ENCODE data around the gene CFAP74.

CFAP74 gene

DNA sequence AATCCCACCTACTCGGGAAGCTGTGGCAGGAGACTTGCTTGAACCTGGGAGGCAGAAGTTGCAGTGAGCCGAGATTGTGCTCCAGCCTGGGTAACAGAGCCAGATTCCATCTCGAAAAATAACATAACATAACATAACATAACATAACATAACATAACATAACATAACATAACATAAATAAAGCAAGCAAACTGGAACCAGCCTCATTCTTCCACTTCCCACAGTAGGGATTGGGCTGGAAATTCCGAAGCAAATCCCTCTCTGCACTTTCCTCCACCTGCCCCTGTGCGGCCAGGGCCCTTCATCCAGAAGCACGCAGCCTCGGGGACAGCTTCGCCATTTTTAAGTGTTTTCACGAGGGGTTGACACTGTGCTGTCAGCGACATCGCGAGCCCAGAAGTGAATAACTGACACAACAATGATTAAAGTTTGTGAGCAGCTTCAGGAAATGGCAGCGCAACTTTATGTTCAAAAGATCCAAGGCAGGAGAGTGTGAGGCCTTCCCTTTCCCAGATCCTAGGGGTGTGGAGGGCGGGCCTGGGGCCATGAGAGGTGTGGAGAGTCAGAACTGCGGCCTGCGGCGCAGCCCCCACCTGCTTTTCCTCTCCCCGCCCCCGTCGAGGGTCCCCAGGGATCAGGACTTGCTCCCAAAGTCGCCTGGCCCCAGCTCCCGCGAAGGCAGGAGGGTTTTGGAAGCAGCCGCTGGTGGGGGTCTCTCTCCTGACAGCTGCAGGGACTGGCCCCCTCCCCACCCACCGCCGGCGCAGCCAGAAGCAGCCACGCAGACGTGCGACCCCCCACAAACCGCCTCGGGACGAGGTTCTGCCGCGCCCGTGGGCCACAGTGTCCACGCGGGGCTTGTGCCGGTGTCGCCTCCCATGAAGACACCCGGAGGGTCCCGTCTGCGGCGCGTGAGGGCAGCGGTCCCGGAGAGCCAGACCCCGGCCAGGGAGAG, 14.9 kb upstream of the CFAP74 start:
- DNase-seq (ENCODE audit: low spot score): no peak

DNA sequence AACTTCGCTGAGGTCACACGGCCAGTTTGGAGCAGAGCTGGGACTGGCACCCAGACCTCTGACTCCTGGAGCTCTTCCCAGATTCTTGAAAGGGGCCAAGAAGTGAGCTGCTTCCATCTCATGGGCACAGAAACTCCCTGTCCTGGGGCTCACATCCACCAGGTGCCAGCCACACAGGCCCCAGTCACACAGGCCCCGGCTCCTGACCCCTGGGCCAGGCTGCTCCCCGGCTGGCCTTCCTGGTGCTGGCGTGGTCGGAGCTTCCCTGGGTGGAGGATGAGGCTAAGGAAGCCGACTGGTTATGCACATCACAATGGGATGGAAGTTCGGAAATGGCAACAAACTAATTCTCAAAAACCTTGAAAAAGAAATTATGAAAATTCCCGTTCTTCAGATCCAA, 12.5 kb upstream of the CFAP74 start:
- DNase-seq (ENCODE audit: low spot score): no peak

- DNase-seq (ENCODE audit: low spot score): no peak
Measured at GRCh38 chr1:2014741-2015735, 11.5 kb upstream of the CFAP74 start.

DNA sequence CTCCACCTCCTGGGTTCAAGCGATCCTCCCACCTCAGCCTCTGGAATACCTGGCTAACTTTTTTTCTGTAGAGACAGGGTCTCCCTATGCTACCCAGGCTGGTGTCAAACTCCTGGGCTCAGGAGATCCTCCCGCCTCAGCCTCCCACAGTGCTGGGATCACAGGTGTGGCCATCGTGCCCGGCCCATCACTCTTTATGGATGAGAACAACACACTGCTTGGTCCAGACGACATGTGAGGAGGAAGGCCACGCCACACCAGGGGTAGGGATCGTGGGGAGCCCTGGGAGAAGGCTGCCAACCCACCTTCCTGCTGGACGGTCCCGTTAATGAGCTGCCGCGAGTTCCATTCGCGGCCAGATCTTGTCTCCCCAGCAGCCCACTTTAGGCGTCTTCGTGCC, 10.6 kb upstream of the CFAP74 start:
- no peak for DNase-seq (ENCODE audit: low spot score)

DNA sequence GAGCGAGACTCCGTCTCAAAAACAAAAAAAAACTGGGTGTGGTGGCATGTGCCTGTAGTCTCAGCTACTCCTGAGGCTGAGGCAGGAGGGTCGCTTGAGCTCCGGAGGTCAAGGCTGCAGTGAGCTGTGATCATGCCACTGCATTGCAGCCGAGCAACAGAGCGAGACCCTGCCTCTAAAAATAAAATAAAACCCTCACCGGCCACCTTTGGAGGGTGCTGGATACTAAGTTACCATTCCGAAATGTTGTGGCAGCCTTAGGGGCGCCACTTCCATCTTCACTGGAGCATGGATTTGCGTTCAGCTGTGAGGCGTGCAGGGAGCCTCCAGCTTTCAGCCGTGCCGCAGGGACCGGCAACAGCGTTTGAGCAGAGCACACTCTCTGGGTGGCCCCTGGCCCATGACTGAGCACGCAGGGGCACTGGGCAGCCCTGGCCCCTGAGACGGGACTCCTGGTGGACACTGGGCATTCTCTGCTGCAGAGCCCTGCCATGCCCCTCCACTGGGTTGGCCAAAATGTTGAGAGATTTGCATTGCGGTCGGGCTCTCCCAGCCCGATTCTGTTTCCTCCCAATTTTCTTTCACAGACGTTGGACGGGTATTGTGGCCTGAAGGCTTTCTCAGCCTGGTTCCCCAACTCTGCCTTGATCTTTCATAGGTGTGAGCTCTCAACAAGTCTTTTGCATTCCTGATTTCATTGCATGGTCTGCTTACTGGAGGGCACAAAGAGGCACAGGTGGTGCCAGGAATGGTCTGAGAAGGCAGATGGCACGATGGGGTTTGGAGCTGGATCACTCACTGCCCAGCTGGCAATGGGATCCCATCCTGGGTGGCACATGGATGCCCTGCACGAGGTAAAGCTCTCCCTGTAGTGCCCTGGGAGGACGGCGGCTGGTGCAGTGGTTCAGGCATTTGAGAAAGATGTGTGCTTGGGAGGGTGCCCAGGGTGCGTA, 5.8 kb upstream of the CFAP74 start:
- no peak for DNase-seq (ENCODE audit: low spot score)

DNA sequence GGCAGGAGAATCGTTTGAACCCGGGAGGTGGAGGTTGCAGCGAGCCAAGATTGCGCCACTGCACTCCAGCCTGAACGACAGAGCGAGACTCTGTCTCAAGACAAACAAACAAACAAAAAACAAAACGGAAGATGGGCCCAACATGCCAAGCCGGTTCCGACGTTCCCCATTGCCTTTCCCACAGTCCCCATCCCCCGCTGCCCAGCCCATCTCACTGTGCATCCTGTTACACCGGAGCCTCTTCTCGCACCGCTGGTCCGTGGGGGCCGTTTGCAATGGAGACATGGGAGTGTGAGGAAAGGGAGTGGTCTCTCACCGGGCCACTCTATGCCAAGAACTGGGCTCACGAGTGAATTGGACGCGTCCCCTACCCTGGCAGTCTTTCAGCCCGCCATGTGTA, 1.3 kb upstream of the CFAP74 start:
- DNase-seq (ENCODE audit: low spot score): no peak

DNA sequence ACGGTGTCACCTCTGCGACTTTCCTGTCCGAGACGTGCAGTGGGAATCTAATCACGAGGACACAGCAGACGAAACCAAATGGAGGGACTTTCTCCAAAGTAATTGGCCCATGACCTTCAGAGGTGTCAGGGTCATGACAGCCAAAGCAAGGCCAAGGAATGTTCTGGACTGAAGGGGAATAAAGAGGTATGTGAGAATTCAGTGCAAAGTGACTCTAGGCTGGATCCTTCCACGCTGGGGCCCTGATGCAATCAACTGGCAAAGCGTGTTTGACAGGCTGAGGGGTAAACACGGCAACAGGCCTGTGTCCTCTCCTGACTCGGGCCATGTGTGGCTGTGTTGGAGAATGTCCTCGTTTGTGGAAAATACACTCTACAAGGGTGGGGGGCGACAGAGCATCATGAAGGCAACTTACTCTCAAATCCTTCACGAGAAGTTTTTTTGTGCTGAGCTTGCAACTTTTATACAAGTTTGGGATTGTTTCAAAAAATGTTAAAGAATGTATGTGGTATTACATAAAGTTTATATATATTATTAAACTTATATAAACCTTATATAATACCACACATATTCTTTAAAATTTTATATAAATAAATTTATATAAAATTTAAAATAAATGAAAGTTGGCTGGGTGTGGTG, 1.7 kb downstream of the CFAP74 start:
- no peak for DNase-seq (ENCODE audit: low spot score)

- DNase-seq (ENCODE audit: low spot score): no peak
Measured at GRCh38 chr1:2000850-2001249, 2.7 kb downstream of the CFAP74 start.

- no peak for DNase-seq (ENCODE audit: low spot score)
Measured at GRCh38 chr1:2000432-2000831, 3.2 kb downstream of the CFAP74 start.

- no peak for DNase-seq (ENCODE audit: low spot score)
Measured at GRCh38 chr1:1997576-1997975, 6.0 kb downstream of the CFAP74 start.

- DNase-seq (ENCODE audit: low spot score): no peak
Measured at GRCh38 chr1:1996207-1996651, 7.4 kb downstream of the CFAP74 start.

DNA sequence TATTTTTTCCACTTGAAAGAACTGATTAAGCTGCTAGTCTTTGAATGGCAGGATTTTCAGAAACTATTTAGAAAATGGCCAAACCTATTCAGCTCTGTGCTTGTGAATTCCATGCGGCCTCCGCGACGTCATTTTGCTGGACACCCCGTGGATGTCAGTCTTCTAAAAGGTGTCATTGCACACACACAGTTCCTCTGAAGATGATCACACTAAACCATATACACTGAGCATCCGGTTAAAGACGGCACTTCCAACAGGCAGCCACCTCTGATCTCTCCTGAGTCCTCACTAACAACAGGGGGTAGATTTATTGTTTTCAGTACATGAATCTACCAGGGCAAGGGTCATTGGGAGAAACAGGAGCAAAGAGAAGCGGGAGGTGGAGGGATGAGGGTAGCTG, 9.1 kb downstream of the CFAP74 start:
- no peak for DNase-seq (ENCODE audit: low spot score)

DNA sequence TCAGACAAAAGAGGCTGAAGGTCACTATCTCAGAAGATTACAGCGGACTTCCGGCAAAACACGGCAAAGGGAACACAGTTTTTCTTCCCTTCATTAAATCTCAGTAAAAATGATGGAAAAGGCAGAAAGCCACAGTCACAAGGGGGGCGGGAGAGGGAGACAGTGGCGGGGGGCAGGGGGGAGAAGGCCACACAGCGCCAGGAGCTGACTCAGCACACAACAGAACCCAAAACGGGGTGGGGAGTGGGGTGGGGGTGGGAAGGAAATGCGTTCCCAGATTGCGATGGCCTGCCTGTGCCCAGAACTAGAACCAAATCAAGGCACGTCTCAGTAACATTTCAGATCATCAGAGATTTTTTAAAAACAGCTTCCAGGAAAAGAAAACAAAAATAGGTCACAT, 13.4 kb downstream of the CFAP74 start:
- DNase-seq (ENCODE audit: low spot score): no peak

DNA sequence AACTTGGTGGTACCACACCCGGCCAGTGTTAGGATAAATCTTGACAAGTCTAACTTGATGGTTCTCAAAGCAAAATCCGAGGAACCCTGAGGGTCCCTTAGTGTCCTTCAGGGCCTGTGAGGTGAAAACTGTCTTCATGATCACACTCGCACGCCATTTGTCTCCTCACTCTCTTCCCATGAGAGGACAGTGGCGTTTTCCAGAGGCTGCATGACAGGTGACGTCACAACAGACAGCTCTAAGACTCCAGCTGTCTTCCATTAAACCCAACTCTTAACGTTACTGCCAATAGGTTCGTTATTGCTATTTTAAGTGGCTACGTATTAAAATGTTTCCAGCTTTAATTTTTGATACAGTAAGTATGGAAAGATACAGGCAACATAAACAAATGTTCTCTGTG, 13.8 kb downstream of the CFAP74 start:
- no peak for DNase-seq (ENCODE audit: low spot score)

- DNase-seq (ENCODE audit: low spot score): no peak
Measured at GRCh38 chr1:1989102-1989542, 14.5 kb downstream of the CFAP74 start.

DNA sequence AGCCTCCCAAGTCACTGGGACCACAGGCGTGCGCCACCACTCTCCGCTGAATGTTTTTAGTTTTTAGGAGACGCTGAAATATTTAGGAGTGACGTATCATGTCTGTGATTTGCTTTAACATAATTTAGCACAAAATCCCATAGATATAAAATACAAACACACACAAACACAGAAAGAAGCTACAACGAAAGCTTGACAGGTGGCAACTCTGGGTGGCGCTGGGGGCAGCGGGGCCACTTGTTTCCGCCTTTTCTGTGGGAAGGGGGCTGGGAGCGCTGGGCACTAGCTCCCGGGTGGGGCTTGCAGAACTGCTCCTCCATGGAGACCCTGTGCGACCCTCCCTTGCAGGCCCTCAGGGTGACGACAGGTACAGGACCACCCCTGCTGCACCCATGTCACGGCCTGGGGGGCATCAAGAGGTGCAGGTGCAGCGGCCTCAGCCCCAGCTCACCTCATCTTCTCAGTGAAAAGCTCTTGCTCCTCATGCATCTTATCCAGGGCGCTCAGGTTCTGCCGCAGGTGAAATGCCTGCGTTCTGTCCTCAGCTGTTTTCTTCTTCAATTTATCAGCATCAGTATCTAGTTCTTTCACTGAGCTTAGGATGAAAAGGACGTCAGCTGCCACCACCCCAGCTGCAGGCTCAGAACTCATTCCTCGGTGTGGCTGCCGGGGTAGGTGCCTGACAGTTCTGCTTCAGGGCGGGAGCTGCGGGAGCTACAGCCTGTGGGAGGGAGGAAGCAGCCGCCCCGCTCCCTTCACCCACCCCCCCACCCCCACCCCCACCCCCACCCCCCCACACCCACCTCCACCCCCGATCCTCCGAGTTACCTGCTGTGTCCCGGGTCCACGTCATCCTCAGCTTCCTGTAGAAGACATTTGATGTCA, 15.3 kb downstream of the CFAP74 start:
- DNase-seq (ENCODE audit: low spot score): no peak

- no peak for DNase-seq (ENCODE audit: low spot score)
Measured at GRCh38 chr1:1987142-1987510, 16.5 kb downstream of the CFAP74 start.

DNA sequence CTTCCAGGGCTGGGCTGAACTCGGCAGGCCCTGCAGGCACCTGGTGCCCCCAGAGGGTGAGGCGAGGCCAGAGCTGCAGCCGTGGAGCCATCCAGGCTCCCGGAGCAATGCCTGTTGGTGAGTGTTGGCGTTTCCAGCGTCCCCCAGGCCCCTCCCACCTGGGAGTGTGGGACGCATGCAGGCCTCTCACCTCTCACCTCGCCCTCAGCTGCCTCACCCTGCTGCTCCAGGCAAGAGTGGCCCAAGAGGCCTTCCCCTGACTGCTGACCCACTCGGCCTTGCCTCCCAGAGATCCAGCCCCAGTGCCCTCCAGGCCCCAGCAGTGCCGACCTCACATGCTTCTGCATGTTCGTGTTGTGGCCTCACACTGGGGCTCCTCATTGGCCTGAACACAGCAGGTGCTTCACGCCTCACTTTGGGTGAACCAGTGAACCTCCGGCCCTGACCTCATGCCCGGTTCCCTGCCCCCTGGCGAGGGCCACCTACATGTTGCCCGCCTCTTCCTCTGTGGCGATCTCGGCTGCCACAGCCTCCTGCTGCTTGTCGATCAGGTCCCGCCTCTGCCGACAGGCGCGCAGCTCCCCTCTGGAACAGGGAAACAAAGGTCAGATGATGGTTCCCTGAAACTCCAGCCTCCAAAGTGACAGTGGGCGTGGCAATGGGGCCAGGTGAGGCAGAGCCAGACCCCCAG, 17.0 kb downstream of the CFAP74 start:
- no peak for DNase-seq (ENCODE audit: low spot score)

DNA sequence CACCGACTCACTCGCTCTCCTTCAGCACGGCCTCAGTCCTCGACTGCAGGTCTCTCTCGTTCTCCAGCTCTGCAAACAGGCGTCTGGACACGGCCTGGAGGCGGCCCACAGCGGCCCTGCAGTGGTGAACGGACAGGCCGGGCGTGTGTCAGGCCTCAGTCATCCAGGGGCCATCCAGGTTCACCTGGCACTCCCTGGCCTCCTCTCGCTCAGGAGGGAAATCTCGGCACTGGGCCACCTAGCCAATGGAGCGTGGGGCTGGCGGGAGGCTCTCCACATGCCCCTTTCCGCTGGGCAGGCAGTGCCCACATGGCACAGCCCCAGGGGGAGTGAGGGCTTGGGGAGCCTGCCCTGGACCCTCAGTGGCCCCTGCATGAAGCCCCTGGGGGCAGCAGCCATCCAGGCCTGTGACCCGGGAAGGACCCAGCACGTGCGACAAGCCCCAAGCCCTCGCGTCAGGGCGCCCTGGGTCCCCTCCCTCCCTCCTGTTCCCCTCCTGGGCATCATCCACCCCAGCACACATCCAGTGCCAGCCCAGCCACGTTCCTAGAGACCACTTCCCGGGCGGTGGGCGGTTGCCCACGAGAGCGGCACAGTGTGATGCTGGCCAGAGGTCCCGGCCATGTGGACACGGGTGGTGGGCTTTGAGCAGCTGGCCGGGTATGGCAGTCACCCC, 18.1 kb downstream of the CFAP74 start:
- no peak for DNase-seq (ENCODE audit: low spot score)
